GM18505 (cell line): ENCODE results near the gene C10orf95.

Experiments used
- ATAC-seq: cut with Tn5 transposase; IDR thresholded peaks from one replicate; pipeline ENCODE4 v1.9.1; 2021; ENCODE audit not compliant: unreplicated experiment
- POLR2A ChIP-seq: IDR thresholded peaks from 4 replicates; pipeline ENCODE4 v1.6.1; 2011; ENCODE audit warnings: borderline replicate concordance; ENCODE audit not compliant: insufficient read depth, insufficient read length; ENCODE audit errors: extremely low read depth

Gene C10orf95

DNA sequence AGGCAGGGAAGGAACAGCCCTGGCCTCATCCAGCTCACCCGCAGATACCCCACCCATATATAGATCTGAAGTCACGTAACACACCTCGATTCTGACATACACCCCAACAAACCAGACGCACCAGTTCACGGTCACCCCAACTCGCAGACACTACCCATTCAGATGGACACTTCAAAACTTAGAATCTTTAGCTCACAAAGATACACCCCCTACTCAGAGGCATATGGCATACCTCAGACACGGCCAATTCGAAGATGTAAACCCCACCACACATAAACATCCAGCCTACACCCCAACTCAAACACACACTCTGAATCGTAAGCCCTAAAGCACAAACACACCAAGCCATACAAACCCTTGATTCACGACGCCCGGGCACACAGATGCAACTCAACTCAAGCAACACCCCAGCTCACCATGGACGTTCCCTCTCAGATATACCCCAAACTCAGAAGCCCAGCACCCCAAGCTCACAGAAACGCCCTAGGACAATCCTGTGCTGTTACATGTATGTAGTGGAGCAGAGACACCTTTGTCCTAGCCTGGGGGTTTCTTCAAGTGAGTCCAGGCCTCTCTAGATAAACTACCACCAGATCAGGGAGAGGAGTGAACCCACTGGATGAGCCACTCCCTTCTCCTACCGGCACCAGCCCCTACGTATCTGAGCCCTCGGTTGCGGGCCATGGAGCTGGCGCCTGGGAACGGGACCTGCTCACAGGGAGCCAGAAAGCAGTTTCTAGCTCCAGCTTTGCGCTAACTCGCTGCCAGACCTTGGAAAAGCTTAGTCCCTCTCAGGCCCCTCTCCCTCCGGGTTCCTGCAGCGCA is 41.5 kb downstream of the C10orf95 start:
- ATAC-seq: no peak
- TF ChIP-seq POLR2A: no peak

DNA sequence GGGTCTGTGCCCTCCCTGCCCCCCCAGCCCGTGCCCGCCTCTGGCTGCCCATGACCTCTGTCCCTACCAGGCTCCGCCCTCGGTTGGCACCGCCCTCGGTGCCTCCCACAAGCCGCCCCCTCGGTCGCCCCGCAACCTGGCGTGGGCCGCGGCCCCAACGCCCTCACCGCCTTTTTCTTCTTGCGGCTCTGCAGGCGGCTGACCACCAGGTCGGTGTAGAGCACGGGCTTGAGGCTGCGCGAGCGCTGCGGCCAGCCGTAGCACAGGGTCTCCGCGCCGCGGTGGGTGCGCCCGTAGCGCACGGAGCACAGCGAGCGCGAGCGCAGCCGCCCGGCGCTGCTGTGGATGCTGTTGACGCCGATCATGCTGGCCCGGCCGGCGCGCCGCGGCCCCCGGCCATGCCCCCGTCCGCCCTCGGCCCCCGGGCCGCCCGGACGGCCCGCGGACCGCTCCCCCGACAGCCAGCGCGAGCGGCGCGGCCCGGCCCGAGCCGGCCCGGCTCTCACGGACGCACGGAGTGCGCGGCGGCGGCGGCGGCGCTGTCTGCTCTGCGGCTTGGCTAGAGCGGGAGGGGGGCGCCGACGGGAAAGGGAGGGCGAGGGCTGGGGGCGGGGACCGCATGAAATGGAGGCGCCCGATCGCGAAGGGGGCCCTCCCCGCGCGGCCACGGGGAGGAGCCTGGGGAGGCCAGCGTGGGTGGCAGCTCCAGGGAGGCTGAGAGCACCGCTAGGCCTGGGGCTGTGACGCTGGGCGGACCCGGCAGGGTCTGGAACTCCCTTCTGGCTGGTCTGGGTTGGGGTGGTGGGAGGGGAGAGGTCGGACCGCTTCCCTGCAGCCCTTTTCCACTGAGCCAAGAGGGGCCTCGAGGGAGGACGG is 42.4 kb downstream of the C10orf95 start:
- ATAC-seq: no peak
- TF ChIP-seq POLR2A: no peak

GRCh38 chr10:102408131-102408727 is 43.1 kb downstream of the C10orf95 start:
- no peak for TF ChIP-seq POLR2A
- ATAC-seq: no peak

GRCh38 chr10:102407425-102408130 is 43.8 kb downstream of the C10orf95 start:
- no peak for ATAC-seq
- no peak for TF ChIP-seq POLR2A

DNA sequence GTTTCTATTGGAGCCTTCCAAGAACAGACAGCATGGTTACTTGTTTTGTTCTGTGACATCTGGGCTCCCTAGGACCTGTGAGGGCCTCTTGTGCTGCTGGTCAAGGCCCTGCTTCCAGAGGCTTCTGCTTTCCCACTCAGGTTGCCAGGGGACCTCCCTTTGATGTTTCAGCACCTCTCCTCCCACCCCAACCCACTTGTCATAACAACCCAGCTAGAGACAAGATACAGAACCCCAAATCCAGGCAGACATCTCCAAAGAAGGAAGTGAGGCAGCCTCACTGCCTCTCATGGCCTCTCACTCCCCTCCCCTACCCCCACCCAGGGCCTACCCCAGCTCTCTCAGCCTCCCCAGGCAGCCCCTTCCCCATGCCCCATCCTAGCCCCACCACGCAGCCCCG is 44.5 kb downstream of the C10orf95 start:
- TF ChIP-seq POLR2A: no peak
- ATAC-seq: no peak

DNA sequence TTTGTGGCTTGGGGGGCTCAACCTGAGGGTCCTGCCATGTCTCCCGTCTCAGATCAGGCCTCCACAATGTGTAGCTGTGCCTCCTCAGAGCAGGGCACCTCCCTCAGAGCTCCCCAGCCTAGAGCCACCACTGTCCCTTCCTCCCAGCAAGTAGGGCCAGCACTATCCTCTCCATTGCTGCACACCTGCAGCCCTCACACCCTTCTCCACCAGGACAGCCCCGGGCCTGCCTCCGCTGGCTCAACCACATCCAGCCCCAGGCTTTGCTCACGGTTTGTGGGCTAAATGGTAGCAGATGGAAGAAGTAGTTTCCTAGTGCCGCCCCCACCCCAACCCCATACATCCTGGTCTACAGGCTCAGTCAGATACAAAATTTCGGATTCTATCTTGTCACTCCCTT is 45.7 kb downstream of the C10orf95 start:
- TF ChIP-seq POLR2A: no peak
- ATAC-seq: no peak

DNA sequence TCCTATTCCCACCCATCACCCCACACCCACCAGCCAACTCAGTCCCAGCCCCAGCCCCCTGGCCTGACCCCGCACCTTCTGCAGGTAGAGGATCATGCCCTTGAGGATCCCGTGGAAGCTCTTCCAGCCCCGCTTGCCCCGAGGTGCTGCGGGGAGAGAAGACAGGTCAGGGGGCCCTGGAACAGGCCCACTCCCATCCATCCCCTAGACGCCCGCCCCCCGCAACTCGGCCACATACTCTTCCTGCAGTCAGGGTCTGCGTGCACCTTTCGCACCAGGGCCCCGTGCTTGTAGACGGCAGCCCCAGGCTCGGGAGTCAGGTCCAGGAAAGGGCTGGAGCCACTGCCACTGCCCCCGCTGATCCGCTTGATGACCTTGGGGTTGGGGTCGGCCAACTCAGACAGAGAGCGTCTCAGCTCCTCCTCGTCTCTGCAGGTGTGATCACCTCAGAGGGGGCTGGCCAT is 46.2 kb downstream of the C10orf95 start:
- ATAC-seq: no peak
- TF ChIP-seq POLR2A: peak; percentile 41

GRCh38 chr10:102404361-102405107 is 46.8 kb downstream of the C10orf95 start:
- ATAC-seq: no peak
- TF ChIP-seq POLR2A: no peak

DNA sequence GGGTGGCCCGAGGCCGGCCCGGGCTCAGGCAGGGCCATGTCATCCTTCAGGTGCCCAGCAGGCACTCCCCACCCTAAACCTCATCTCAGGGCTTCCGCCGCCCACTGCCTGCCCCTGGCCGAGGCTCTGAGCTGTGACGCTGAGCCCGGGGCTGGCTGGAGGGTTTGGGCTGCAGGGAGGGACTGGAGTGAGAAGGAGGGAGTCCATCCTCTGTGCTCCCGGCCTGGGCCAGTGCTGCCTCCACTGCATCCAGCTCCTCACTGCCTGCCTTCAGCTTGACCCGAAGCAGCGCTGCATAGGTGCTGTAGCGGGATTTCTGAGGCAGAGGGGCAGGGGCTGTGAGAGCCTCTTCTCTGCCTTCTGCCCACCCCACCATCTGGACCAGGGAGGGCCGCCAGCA is 48.2 kb downstream of the C10orf95 start:
- TF ChIP-seq POLR2A: no peak
- no peak for ATAC-seq

DNA sequence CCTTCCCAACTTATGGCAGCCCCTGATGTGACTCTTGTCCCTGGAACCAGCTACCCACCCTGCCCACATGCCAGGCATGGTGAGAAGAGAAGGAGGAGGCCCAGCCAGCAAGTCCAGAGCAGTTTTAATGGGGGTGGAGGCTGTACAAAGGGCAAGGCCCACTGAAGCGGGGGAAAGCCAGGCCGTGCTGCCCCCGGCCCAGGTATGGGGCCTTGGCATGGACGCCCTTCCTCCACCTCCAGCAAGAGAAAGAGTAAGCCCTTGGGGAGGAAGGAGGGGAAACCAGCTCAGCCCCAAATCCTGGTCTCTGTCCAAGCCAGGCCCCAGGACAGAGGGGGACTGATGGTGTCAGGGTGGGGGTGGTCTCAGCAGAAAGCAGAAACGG is 48.8 kb downstream of the C10orf95 start:
- no peak for TF ChIP-seq POLR2A
- no peak for ATAC-seq

DNA sequence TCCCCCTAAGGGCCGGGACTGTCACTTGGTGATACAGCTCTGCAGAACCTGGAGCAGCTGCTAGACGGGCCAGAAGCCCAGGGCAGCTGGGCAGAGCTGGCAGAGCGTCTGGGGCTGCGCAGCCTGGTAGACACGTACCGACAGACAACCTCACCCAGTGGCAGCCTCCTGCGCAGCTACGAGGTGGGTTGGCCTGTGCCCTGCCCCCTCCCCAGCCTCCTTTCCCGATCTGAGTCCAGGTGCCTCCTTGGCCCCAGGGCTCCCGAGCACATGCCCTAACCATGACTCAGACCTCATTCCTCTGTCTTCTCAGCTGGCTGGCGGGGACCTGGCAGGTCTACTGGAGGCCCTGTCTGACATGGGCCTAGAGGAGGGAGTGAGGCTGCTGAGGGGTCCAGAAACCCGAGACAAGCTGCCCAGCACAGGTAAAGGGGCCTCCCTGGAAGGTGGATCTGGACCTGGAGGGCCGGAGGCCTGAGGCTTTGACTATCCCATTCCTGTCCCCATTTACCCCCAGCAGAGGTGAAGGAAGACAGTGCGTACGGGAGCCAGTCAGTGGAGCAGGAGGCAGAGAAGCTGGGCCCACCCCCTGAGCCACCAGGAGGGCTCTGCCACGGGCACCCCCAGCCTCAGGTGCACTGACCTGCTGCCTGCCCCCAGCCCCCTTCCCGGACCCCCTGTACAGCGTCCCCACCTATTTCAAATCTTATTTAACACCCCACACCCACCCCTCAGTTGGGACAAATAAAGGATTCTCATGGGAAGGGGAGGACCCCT is 49.4 kb downstream of the C10orf95 start:
- no peak for ATAC-seq

GRCh38 chr10:102401342-102401654 is 50.0 kb downstream of the C10orf95 start:
- no peak for TF ChIP-seq POLR2A
- ATAC-seq: no peak

More for the DNA sequence above, 49.4 kb downstream of the C10orf95 start:
- no peak for TF ChIP-seq POLR2A
